ENCODE data around the gene ABCA3.

Gene ABCA3

GRCh38 chr16:2229091-2229490 is 111.4 kb downstream of the ABCA3 start:
- no peak for TF ChIP-seq MAX (IDR thresholded peaks at IDR 0.05)
- TF ChIP-seq FOXM1 (IDR thresholded peaks at IDR 0.05; ENCODE audit: borderline replicate concordance, low read depth): no peak
- no peak for TF ChIP-seq RAD21 (IDR thresholded peaks at IDR 0.05; ENCODE audit: low read depth)
- TF ChIP-seq, protein P1, sequence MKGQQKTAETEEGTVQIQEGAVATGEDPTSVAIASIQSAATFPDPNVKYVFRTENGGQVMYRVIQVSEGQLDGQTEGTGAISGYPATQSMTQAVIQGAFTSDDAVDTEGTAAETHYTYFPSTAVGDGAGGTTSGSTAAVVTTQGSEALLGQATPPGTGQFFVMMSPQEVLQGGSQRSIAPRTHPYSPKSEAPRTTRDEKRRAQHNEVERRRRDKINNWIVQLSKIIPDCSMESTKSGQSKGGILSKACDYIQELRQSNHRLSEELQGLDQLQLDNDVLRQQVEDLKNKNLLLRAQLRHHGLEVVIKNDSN (IDR thresholded peaks at IDR 0.05): no peak
- TF ChIP-seq EP300 (IDR thresholded peaks at IDR 0.05; ENCODE audit: borderline replicate concordance): no peak
- TF ChIP-seq CEBPB (IDR thresholded peaks at IDR 0.05): no peak
- TF ChIP-seq TCF12 (IDR thresholded peaks at IDR 0.05; ENCODE audit: low read depth): no peak
- no peak for TF ChIP-seq TAF1 (IDR thresholded peaks at IDR 0.05; ENCODE audit: low read depth)
- TF ChIP-seq CREB1 (IDR thresholded peaks at IDR 0.05; ENCODE audit: low read depth): no peak
- TF ChIP-seq NFIC (IDR thresholded peaks at IDR 0.05): no peak
- TF ChIP-seq TEAD4 (IDR thresholded peaks at IDR 0.05): no peak
- no peak for TF ChIP-seq EGR1 (IDR thresholded peaks at IDR 0.05)
- TF ChIP-seq, protein P2, sequence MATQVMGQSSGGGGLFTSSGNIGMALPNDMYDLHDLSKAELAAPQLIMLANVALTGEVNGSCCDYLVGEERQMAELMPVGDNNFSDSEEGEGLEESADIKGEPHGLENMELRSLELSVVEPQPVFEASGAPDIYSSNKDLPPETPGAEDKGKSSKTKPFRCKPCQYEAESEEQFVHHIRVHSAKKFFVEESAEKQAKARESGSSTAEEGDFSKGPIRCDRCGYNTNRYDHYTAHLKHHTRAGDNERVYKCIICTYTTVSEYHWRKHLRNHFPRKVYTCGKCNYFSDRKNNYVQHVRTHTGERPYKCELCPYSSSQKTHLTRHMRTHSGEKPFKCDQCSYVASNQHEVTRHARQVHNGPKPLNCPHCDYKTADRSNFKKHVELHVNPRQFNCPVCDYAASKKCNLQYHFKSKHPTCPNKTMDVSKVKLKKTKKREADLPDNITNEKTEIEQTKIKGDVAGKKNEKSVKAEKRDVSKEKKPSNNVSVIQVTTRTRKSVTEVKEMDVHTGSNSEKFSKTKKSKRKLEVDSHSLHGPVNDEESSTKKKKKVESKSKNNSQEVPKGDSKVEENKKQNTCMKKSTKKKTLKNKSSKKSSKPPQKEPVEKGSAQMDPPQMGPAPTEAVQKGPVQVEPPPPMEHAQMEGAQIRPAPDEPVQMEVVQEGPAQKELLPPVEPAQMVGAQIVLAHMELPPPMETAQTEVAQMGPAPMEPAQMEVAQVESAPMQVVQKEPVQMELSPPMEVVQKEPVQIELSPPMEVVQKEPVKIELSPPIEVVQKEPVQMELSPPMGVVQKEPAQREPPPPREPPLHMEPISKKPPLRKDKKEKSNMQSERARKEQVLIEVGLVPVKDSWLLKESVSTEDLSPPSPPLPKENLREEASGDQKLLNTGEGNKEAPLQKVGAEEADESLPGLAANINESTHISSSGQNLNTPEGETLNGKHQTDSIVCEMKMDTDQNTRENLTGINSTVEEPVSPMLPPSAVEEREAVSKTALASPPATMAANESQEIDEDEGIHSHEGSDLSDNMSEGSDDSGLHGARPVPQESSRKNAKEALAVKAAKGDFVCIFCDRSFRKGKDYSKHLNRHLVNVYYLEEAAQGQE (IDR thresholded peaks at IDR 0.05; ENCODE audit: low read depth): no peak
- TF ChIP-seq YY1 (IDR thresholded peaks at IDR 0.05; ENCODE audit: low read depth): no peak
- no peak for TF ChIP-seq ZBTB7A (IDR thresholded peaks at IDR 0.05; ENCODE audit: low read depth)

DNA sequence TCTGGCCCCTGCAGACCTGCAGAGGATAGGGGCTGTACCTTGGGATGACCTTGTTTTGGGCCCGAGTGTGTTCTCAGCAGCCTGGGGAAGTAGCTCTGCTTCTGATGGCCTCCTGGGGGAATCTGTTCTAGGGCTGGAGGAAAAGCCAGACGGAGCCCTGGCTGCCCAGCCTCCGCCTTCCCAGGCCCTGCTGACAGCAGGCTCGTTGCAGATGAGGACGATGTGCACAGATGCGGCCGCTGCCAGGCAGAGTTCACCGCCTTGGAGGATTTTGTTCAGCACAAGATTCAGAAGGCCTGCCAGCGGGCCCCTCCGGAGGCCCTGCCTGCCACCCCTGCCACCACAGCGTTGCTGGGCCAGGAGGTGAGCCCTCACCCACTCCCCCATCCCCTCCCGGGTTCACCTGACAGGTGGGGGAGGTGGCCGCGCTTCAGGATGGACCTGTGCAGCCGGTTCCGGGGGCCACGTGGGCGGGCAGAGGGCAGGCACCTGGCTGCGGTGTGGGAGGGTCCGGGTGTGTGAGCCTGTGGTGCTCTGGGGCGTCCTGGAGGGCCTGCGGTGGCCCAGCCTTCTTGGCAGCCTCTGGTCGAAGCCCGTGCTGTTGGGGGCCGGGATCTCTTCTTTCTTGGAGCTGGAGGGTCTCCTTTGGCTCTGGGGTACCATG is 112.2 kb downstream of the ABCA3 start:
- TF ChIP-seq YY1 (IDR thresholded peaks at IDR 0.05; ENCODE audit: low read depth) (no peak), TCF12 (IDR thresholded peaks at IDR 0.05; ENCODE audit: low read depth) (no peak), CREB1 (IDR thresholded peaks at IDR 0.05; ENCODE audit: low read depth) (no peak), FOXM1 (IDR thresholded peaks at IDR 0.05; ENCODE audit: borderline replicate concordance, low read depth) (no peak)

GRCh38 chr16:2226918-2227317 is 113.6 kb downstream of the ABCA3 start:
- TF ChIP-seq MAX (IDR thresholded peaks at IDR 0.05): no peak
- TF ChIP-seq EGR1 (IDR thresholded peaks at IDR 0.05): no peak
- TF ChIP-seq, protein P1 (IDR thresholded peaks at IDR 0.05): no peak
- TF ChIP-seq TEAD4 (IDR thresholded peaks at IDR 0.05): no peak
- no peak for TF ChIP-seq TCF12 (IDR thresholded peaks at IDR 0.05; ENCODE audit: low read depth)
- TF ChIP-seq CEBPB (IDR thresholded peaks at IDR 0.05): no peak
- TF ChIP-seq TAF1 (IDR thresholded peaks at IDR 0.05; ENCODE audit: low read depth): no peak
- TF ChIP-seq RAD21 (IDR thresholded peaks at IDR 0.05; ENCODE audit: low read depth): no peak
- TF ChIP-seq NFIC (IDR thresholded peaks at IDR 0.05): no peak
- no peak for TF ChIP-seq CREB1 (IDR thresholded peaks at IDR 0.05; ENCODE audit: low read depth)
- TF ChIP-seq, protein P2 (IDR thresholded peaks at IDR 0.05; ENCODE audit: low read depth): no peak
- no peak for TF ChIP-seq YY1 (IDR thresholded peaks at IDR 0.05; ENCODE audit: low read depth)
- TF ChIP-seq EP300 (IDR thresholded peaks at IDR 0.05; ENCODE audit: borderline replicate concordance): no peak
- TF ChIP-seq ZBTB7A (IDR thresholded peaks at IDR 0.05; ENCODE audit: low read depth): no peak
- no peak for TF ChIP-seq FOXM1 (IDR thresholded peaks at IDR 0.05; ENCODE audit: borderline replicate concordance, low read depth)

GRCh38 chr16:2226245-2226793 is 114.2 kb downstream of the ABCA3 start:
- TF ChIP-seq, protein P1 (IDR thresholded peaks at IDR 0.05): no peak
- TF ChIP-seq CEBPB (IDR thresholded peaks at IDR 0.05) (no peak), FOXM1 (IDR thresholded peaks at IDR 0.05; ENCODE audit: borderline replicate concordance, low read depth) (no peak), NFIC (IDR thresholded peaks at IDR 0.05) (no peak), TCF12 (IDR thresholded peaks at IDR 0.05; ENCODE audit: low read depth) (no peak), EP300 (IDR thresholded peaks at IDR 0.05; ENCODE audit: borderline replicate concordance) (no peak), CREB1 (IDR thresholded peaks at IDR 0.05; ENCODE audit: low read depth) (no peak), RAD21 (IDR thresholded peaks at IDR 0.05; ENCODE audit: low read depth) (no peak), MAX (IDR thresholded peaks at IDR 0.05) (no peak), ZBTB7A (IDR thresholded peaks at IDR 0.05; ENCODE audit: low read depth) (no peak), TEAD4 (IDR thresholded peaks at IDR 0.05) (no peak), TAF1 (IDR thresholded peaks at IDR 0.05; ENCODE audit: low read depth) (no peak), YY1 (IDR thresholded peaks at IDR 0.05; ENCODE audit: low read depth) (no peak), EGR1 (IDR thresholded peaks at IDR 0.05) (no peak)
- TF ChIP-seq, protein P2 (IDR thresholded peaks at IDR 0.05; ENCODE audit: low read depth): no peak

Data from Ishikawa (cell line).